GM12864 (cell line): Measurements from ENCODE around the gene ADAMTSL2.

Experiments used
- DNase-seq: peaks from one replicate; pipeline ENCODE4 v3.0.0-alpha.2; 2011; ENCODE audit warnings: low read depth
- H3K4me3 ChIP-seq: 2 replicates; pipeline ENCODE4 v1.5.1; 2011; ENCODE audit warnings: mild to moderate bottlenecking, low read depth, low read length, control low read depth
- TF ChIP-seq, protein P1 (sequence below): IDR thresholded peaks from 2 replicates; pipeline ENCODE4 v1.5.1; 2011; ENCODE audit warnings: low read depth, mild to moderate bottlenecking, moderate library complexity, low read length, control low read depth, inconsistent platforms; ENCODE audit errors: missing control alignments

Gene ADAMTSL2

GRCh38 chr9:133505901-133506652, 28.4 kb upstream of the ADAMTSL2 start:
- no peak overlapping the region for H3K4me3 ChIP-seq
- no peak for DNase-seq
- TF ChIP-seq, protein P1, sequence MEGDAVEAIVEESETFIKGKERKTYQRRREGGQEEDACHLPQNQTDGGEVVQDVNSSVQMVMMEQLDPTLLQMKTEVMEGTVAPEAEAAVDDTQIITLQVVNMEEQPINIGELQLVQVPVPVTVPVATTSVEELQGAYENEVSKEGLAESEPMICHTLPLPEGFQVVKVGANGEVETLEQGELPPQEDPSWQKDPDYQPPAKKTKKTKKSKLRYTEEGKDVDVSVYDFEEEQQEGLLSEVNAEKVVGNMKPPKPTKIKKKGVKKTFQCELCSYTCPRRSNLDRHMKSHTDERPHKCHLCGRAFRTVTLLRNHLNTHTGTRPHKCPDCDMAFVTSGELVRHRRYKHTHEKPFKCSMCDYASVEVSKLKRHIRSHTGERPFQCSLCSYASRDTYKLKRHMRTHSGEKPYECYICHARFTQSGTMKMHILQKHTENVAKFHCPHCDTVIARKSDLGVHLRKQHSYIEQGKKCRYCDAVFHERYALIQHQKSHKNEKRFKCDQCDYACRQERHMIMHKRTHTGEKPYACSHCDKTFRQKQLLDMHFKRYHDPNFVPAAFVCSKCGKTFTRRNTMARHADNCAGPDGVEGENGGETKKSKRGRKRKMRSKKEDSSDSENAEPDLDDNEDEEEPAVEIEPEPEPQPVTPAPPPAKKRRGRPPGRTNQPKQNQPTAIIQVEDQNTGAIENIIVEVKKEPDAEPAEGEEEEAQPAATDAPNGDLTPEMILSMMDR = no peak

DNA sequence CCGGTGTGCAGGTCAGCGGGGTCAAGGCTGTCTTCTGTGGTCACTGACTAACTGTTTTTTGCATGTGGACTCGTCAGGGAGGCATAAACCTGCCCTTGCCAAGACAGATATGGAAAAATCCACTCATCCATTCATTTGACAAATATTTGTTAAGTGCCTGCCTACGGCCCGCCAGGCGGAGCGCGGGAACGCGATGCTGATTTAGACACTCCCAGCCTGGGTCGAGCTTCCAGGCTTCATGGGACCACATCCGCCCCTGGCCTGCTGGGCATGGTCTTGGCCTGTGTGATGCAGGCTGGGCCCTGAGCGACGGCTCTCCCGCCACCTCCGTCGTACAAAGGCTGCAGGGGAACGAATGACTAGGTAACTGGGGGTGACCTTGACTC, 27.9 kb upstream of the ADAMTSL2 start:
- TF ChIP-seq, protein P1 = no peak
- no peak for DNase-seq
- H3K4me3 ChIP-seq = no peak overlapping the region

DNA sequence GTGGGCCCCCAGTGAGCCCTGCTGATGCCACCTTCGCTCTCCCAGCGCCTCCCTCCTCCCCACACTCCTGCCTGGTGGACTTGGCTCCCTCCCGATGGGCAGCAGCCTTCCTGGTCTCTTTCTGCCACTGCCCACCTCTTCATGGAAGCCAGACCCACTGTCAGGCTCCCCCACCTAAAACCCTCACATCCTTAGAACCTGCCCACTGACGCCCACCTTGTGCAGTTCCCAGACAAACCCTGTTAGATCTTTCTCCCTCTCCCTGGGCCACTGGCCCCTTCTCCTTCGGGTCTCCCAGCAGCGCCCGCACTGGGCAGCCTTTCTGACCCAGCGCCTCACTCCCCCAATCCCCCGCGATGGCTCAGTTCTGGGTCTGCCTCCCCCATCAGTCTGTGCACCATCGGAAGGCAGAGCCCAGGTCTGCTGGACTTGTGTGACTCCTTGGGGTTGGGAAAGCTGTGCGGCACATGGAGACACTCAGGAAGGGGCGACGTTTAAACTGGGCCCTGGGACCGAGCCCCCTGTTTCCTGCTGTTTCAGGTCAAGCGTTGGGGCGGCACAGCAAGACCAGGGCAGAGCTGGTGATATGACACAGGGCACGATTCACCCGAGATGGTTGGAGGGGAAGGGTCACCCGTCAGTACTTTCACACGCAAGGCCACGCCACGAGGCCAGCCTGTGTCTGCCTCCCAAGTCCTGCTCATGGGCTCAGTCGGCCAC, 27.1 kb upstream of the ADAMTSL2 start:
- no peak overlapping the region for H3K4me3 ChIP-seq
- no peak for DNase-seq
- TF ChIP-seq, protein P1 = no peak

DNA sequence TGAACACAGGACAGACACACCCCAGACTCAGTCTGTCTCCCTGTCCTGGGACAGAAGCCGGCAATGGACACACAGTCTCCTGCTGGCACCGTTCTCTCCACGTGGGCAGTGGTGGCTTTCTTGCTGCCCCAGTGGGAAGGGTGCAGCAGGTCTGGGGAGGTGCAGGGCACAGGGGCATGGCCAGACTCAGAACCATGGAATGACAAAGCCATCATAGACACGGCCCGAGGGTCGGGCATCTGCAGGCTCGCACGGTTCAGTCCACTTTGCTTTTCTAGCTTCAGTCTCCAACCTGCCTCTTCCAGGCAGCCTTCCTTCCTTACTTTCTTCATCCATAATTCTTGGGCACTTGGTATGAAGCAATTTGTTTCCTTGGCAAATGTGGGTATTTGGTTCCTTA, 26.5 kb upstream of the ADAMTSL2 start:
- no peak for DNase-seq
- H3K4me3 ChIP-seq = no peak overlapping the region
- TF ChIP-seq, protein P1 = no peak

DNA sequence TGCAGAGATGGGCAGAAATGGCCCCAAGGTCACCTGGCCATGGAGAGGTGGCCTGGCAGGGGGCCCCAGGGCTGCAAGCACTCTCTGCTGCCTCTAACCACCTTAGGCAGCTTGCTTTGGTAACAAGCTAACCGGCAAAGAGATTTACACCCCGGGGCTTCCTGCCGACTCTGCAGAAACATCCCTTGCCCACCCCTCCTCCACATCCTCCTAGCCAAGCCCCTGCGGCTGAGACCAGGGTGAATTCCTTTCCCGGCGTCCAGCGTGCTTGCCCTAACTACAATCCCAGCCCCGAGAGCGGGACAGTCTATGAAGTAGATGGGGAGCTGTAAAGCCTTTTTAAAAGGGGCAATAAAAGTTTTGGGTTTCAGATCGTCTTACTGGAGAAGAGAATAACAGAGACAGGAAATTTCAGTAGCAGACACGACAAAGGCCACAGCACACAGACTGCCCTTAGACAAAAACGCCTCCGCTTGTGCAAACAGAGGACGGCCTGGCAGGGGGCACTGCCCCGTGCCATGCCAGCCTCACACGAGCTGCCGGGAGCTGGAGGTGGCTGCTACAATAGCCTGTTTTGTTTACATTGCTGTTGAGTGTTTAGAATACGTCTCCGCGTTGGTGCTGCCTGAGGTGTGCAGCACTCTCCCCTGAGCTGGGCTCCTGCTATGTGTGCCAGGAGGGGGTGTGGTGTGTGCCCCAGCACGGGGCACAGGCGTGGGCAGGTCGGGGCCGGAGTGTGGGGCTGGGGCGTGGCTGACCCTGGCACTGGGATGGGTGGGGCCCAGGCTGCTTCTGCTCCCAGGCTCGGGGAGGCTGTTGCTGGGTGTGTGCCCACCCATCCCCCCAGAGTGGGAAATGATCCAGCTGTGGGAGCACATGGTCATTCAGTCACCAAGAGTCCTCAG, 25.1 kb upstream of the ADAMTSL2 start:
- TF ChIP-seq, protein P1 = no peak
- DNase-seq = no peak
- no peak overlapping the region for H3K4me3 ChIP-seq

- TF ChIP-seq, protein P1 = no peak
- H3K4me3 ChIP-seq = no peak overlapping the region
- no peak for DNase-seq
Measured at GRCh38 chr9:133510926-133511505, 23.5 kb upstream of the ADAMTSL2 start.
